Tibial nerve (tissue), 3 donors: ENCODE results near the gene TMEM187.

Source experiments
- CTCF ChIP-seq, 5 experiments: fragments of 200-600 bp in 3 of 5; fragments of 450-650 bp in 2 of 5; sonication (generic) in 3 of 5; IDR thresholded peaks; one replicate each; pipeline ENCODE4 v1.5.1; 2016 to 2019; ENCODE audit warnings: antibody characterized with exemption in 5 of 5, mild to moderate bottlenecking in 3 of 5, moderate library complexity in 2 of 5
- POLR2A ChIP-seq, 2 donors: fragments of 450-650 bp; IDR thresholded peaks; one replicate each; pipeline ENCODE4 v1.6.1; 2017; ENCODE audit warnings: antibody characterized with exemption in 2 of 2, mild to moderate bottlenecking in 2 of 2, moderate library complexity in 2 of 2

- TF ChIP-seq POLR2A (IDR thresholded peaks at IDR 0.05) (no peak), CTCF (IDR thresholded peaks at IDR 0.05) (no peak)
Measured at GRCh38 chrX:153969904-153970356, 2.6 kb upstream of the TMEM187 start.
